Measurements from ENCODE around the gene PTPN11. TPM values are rescaled to one million over a fixed set of nuclear protein-coding genes. Genes with fewer than 3 reads are reported as not detected.
A peak's percentile ranks its signal among the peaks of the same experiment; 100 is the strongest.

Gene PTPN11
- total and polyA plus RNA-seq, 4 donors: 23.3 to 101 (median 44.3) TPM

- WGBS, 2 donors: 22 to 23% methylated on average over 3 of the region's 3 CpGs
- no peak for ATAC-seq (ENCODE audit: insufficient read depth, low FRiP score)
- no peak overlapping the region for H3K4me3 ChIP-seq
Measured at GRCh38 chr12:112537710-112538396, 119.1 kb downstream of the PTPN11 start.

GRCh38 chr12:112538740-112539139, 120.0 kb downstream of the PTPN11 start:
- no peak for DNase-seq
- no peaks in the 10 kb centered on the region for H3K27me3 ChIP-seq (ENCODE audit: control insufficient read depth in 3 of 3, insufficient read depth in 3 of 3, low read length in 2 of 3)
- TF ChIP-seq, protein P1, sequence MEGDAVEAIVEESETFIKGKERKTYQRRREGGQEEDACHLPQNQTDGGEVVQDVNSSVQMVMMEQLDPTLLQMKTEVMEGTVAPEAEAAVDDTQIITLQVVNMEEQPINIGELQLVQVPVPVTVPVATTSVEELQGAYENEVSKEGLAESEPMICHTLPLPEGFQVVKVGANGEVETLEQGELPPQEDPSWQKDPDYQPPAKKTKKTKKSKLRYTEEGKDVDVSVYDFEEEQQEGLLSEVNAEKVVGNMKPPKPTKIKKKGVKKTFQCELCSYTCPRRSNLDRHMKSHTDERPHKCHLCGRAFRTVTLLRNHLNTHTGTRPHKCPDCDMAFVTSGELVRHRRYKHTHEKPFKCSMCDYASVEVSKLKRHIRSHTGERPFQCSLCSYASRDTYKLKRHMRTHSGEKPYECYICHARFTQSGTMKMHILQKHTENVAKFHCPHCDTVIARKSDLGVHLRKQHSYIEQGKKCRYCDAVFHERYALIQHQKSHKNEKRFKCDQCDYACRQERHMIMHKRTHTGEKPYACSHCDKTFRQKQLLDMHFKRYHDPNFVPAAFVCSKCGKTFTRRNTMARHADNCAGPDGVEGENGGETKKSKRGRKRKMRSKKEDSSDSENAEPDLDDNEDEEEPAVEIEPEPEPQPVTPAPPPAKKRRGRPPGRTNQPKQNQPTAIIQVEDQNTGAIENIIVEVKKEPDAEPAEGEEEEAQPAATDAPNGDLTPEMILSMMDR (IDR thresholded peaks at IDR 0.05; ENCODE audit: control extremely low read depth, extremely low read depth): no peak
- no peak overlapping the region for H3K27ac ChIP-seq (ENCODE audit: low read depth in 1 of 2, low read length in 1 of 2)
- peaks cover 0 to 2% (median 0%) of the 10 kb centered on the region in 5 donors for H3K4me1 ChIP-seq (ENCODE audit: control insufficient read depth in 5 of 5, insufficient read depth in 5 of 5, low read length in 5 of 5)
- peaks cover 0 to 2% (median 0%) of the 10 kb centered on the region in 4 donors for H3K9me3 ChIP-seq (ENCODE audit: control insufficient read depth in 4 of 4, insufficient read depth in 3 of 4, low read length in 3 of 4)
- H3K9ac ChIP-seq (ENCODE audit: insufficient read depth in 1 of 2, low read length in 2 of 2): no peak overlapping the region
- H3K36me3 ChIP-seq (ENCODE audit: control insufficient read depth in 4 of 4, insufficient read depth in 4 of 4, low read length in 4 of 4): no peaks in the 10 kb centered on the region
- ATAC-seq (ENCODE audit: insufficient read depth, low FRiP score): no peak
- no peak overlapping the region for H3K4me3 ChIP-seq
- WGBS, 2 donors: 54 to 65% methylated on average over 2 of the region's 2 CpGs

More at GRCh38 chr12:112537710-112538396, 119.1 kb downstream of the PTPN11 start:
- Histone ChIP-seq H3K9me3 (ENCODE audit: control insufficient read depth in 4 of 4, insufficient read depth in 3 of 4, low read length in 3 of 4) (peaks cover 0 to 2% (median 0%) of the 10 kb centered on the region in 4 donors), H3K9ac (ENCODE audit: insufficient read depth in 1 of 2, low read length in 2 of 2) (no peak overlapping the region), H3K27me3 (ENCODE audit: control insufficient read depth in 3 of 3, insufficient read depth in 3 of 3, low read length in 2 of 3) (no peaks in the 10 kb centered on the region), H3K36me3 (ENCODE audit: control insufficient read depth in 4 of 4, insufficient read depth in 4 of 4, low read length in 4 of 4) (no peaks in the 10 kb centered on the region), H3K4me1 (ENCODE audit: control insufficient read depth in 5 of 5, insufficient read depth in 5 of 5, low read length in 5 of 5) (peaks cover 0 to 2% (median 0%) of the 10 kb centered on the region in 5 donors), H3K27ac (ENCODE audit: low read depth in 1 of 2, low read length in 1 of 2) (no peak overlapping the region)
- peak; percentile 59 to 79 (median 77) for DNase-seq
- TF ChIP-seq, protein P1 (IDR thresholded peaks at IDR 0.05; ENCODE audit: control extremely low read depth, extremely low read depth): no peak

GRCh38 chr12:112539221-112539620, 120.5 kb downstream of the PTPN11 start:
- Histone ChIP-seq H3K9me3 (ENCODE audit: control insufficient read depth in 4 of 4, insufficient read depth in 3 of 4, low read length in 3 of 4) (peaks cover 0 to 2% (median 0%) of the 10 kb centered on the region in 4 donors), H3K36me3 (ENCODE audit: control insufficient read depth in 4 of 4, insufficient read depth in 4 of 4, low read length in 4 of 4) (no peaks in the 10 kb centered on the region), H3K27me3 (ENCODE audit: control insufficient read depth in 3 of 3, insufficient read depth in 3 of 3, low read length in 2 of 3) (no peaks in the 10 kb centered on the region), H3K9ac (ENCODE audit: insufficient read depth in 1 of 2, low read length in 2 of 2) (no peak overlapping the region), H3K4me3 (no peak overlapping the region), H3K4me1 (ENCODE audit: control insufficient read depth in 5 of 5, insufficient read depth in 5 of 5, low read length in 5 of 5) (peaks cover 0 to 2% (median 0%) of the 10 kb centered on the region in 5 donors), H3K27ac (ENCODE audit: low read depth in 1 of 2, low read length in 1 of 2) (no peak overlapping the region)
- WGBS, 2 donors: 56 to 81% methylated on average over 3 of the region's 3 CpGs
- ATAC-seq (ENCODE audit: insufficient read depth, low FRiP score) (no peak), DNase-seq (no peak)
- TF ChIP-seq, protein P1 (IDR thresholded peaks at IDR 0.05; ENCODE audit: control extremely low read depth, extremely low read depth): no peak

Measured in lung (tissue), 12 donors.